Neural cell (in vitro differentiated cells): ENCODE data around the gene PGF. TPM values are rescaled to one million over a fixed set of nuclear protein-coding genes. Genes with fewer than 3 reads are reported as not detected.

ENCODE experiments used
- H2AFZ ChIP-seq: fragments of 200-600, 300-800 bp; sonication (generic), shearing (Covaris generic); 2 replicates; pipeline ENCODE4 v1.6.0; 2014; ENCODE audit warnings: low read depth, mild to moderate bottlenecking, antibody characterized with exemption, low read length, moderate library complexity
- H3F3A ChIP-seq: fragments of 200-600 bp; shearing (Covaris generic); 2 replicates; pipeline ENCODE4 v1.6.1; 2016; ENCODE audit warnings: mild to moderate bottlenecking, moderate library complexity, mixed read lengths, antibody characterized with exemption, low read length; ENCODE audit not compliant: insufficient read depth, poor library complexity, severe bottlenecking
- H3K27ac ChIP-seq: fragments of 200-600, 300-800 bp; sonication (generic), shearing (Covaris generic); 2 replicates; pipeline ENCODE4 v1.5.1; 2014; ENCODE audit warnings: mild to moderate bottlenecking, low read length, moderate library complexity
- H3K27me3 ChIP-seq: fragments of 300-800, 200-600 bp; sonication (generic), shearing (Covaris generic); 2 replicates; pipeline ENCODE4 v1.6.0; 2014; ENCODE audit warnings: mild to moderate bottlenecking, low read depth, low read length, moderate library complexity; ENCODE audit not compliant: insufficient read depth
- H3K36me3 ChIP-seq: fragments of 300-800, 200-600 bp; sonication (generic), shearing (Covaris generic); 2 replicates; pipeline ENCODE4 v1.5.1; 2014; ENCODE audit warnings: mild to moderate bottlenecking, antibody characterized with exemption, low read length, moderate library complexity; ENCODE audit not compliant: insufficient read depth
- H3K4me2 ChIP-seq: fragments of 300-800, 200-600 bp; sonication (generic), shearing (Covaris generic); 2 replicates; pipeline ENCODE4 v1.6.0; 2014; ENCODE audit warnings: mild to moderate bottlenecking, low read length
- H3K4me3 ChIP-seq: fragments of 300-800, 200-600 bp; sonication (generic), shearing (Covaris generic); 2 replicates; pipeline ENCODE4 v1.5.1; 2014; ENCODE audit warnings: mild to moderate bottlenecking, low read length, moderate library complexity
- H3K79me2 ChIP-seq: fragments of 200-600 bp; shearing (Covaris generic); replicated peaks from 2 replicates; pipeline ENCODE4 v1.6.0; 2014; ENCODE audit warnings: mild to moderate bottlenecking, low read length, moderate library complexity; ENCODE audit not compliant: insufficient read depth
- H3K9ac ChIP-seq: fragments of 300-800, 200-600 bp; sonication (generic), shearing (Covaris generic); 2 replicates; pipeline ENCODE4 v1.6.1; 2016; ENCODE audit warnings: mild to moderate bottlenecking, low read length, mixed read lengths
- H3K9me2 ChIP-seq: fragments of 200-600 bp; shearing (Covaris generic); 2 replicates; pipeline ENCODE4 v1.6.1; 2016; ENCODE audit warnings: mild to moderate bottlenecking, low read length, mixed read lengths; ENCODE audit not compliant: insufficient read depth
- H3K9me3 ChIP-seq: fragments of 200-600, 300-800 bp; sonication (generic), shearing (Covaris generic); 2 replicates; pipeline ENCODE4 v1.6.1; 2016; ENCODE audit warnings: mild to moderate bottlenecking, mixed run types, low read length, moderate library complexity, mixed read lengths
- H4K20me1 ChIP-seq: fragments of 200-600 bp; shearing (Covaris generic); 2 replicates; pipeline ENCODE4 v1.6.1; 2016; ENCODE audit warnings: mild to moderate bottlenecking, mixed run types; ENCODE audit not compliant: insufficient read depth
- CTCF ChIP-seq: fragments of 450-650 bp; IDR thresholded peaks from 2 replicates; pipeline ENCODE4 v1.5.1; 2014; ENCODE audit warnings: antibody characterized with exemption, mild to moderate bottlenecking, moderate library complexity; ENCODE audit not compliant: poor library complexity, severe bottlenecking
- EP300 ChIP-seq: fragments of 450-650 bp; conservative IDR thresholded peaks from 2 replicates; pipeline ENCODE4 v1.6.1; 2014; ENCODE audit warnings: antibody characterized with exemption, mild to moderate bottlenecking, moderate library complexity; ENCODE audit not compliant: poor library complexity, severe bottlenecking
- EZH2 ChIP-seq: fragments of 200-600, 300-800 bp; shearing (Covaris generic), sonication (generic); IDR thresholded peaks from 2 replicates; pipeline ENCODE4 v1.6.1; 2014; ENCODE audit warnings: antibody characterized with exemption, low read length, borderline replicate concordance, mild to moderate bottlenecking; ENCODE audit not compliant: insufficient read depth, poor library complexity, severe bottlenecking
- MXI1 ChIP-seq: fragments of 450-650 bp; conservative IDR thresholded peaks from 2 replicates; pipeline ENCODE4 v1.6.1; 2014; ENCODE audit warnings: antibody characterized with exemption, mild to moderate bottlenecking; ENCODE audit not compliant: poor library complexity, severe bottlenecking
- POLR2AphosphoS5 ChIP-seq: IDR thresholded peaks from 2 replicates; pipeline ENCODE4 v1.6.1; 2012
- RAD21 ChIP-seq: fragments of 450-650 bp; conservative IDR thresholded peaks from 2 replicates; pipeline ENCODE4 v1.6.1; 2014; ENCODE audit warnings: antibody characterized with exemption, mild to moderate bottlenecking, moderate library complexity
- REST ChIP-seq: IDR thresholded peaks from 2 replicates; pipeline ENCODE4 v1.6.1; 2012; ENCODE audit warnings: borderline replicate concordance
- SMC3 ChIP-seq: fragments of 450-650 bp; conservative IDR thresholded peaks from 2 replicates; pipeline ENCODE4 v1.6.1; 2014; ENCODE audit warnings: antibody characterized with exemption, mild to moderate bottlenecking, moderate library complexity; ENCODE audit not compliant: poor library complexity
- TAF1 ChIP-seq: IDR thresholded peaks from 2 replicates; pipeline ENCODE4 v1.6.1; 2012; ENCODE audit warnings: low read depth
- polyA plus RNA-seq: library from polyadenylated mRNA; depleted of rRNA; stranded (reverse); fragments of >200 nt; gene quantifications from 2 replicates; pipeline ENCODE4 v1.2.3, GENCODE V29; 2014

PGF gene
- polyA plus RNA-seq, 1 donor from 2014 or later: not detected

GRCh38 chr14:74952180-74952665 lies 3.2 kb downstream of the PGF start:
- H3K9ac ChIP-seq: no peak overlapping the region
- no peaks in the 10 kb centered on the region for H3K79me2 ChIP-seq
- H3K27me3 ChIP-seq: peaks cover 14% of the 10 kb centered on the region
- no peaks in the 10 kb centered on the region for H3K9me2 ChIP-seq
- no peaks in the 10 kb centered on the region for H3K9me3 ChIP-seq
- no peaks in the 10 kb centered on the region for H3K36me3 ChIP-seq
- H4K20me1 ChIP-seq: no peaks in the 10 kb centered on the region
- no peak overlapping the region for H3K27ac ChIP-seq
- no peak overlapping the region for H2AFZ ChIP-seq
- no peak overlapping the region for H3K4me3 ChIP-seq
- H3K4me2 ChIP-seq: no peak overlapping the region
- no peak for TF ChIP-seq REST
- TF ChIP-seq RAD21: no peak
- TF ChIP-seq EZH2: no peak
- no peak for TF ChIP-seq POLR2AphosphoS5
- TF ChIP-seq MXI1: no peak
- TF ChIP-seq CTCF: no peak
- TF ChIP-seq EP300: no peak
- no peak for TF ChIP-seq TAF1
- TF ChIP-seq SMC3: no peak
- no peaks in the 10 kb centered on the region for H3F3A ChIP-seq

- no peaks in the 10 kb centered on the region for H3K9me3 ChIP-seq
- no peak overlapping the region for H3K4me3 ChIP-seq
- H3K9me2 ChIP-seq: no peaks in the 10 kb centered on the region
- H2AFZ ChIP-seq: no peak overlapping the region
- H3K79me2 ChIP-seq: no peaks in the 10 kb centered on the region
- H3K9ac ChIP-seq: no peak overlapping the region
- H3F3A ChIP-seq: no peaks in the 10 kb centered on the region
- no peaks in the 10 kb centered on the region for H3K36me3 ChIP-seq
- TF ChIP-seq EP300 (no peak), EZH2 (no peak), CTCF (no peak), TAF1 (no peak), MXI1 (no peak), POLR2AphosphoS5 (no peak), SMC3 (no peak)
- H3K4me2 ChIP-seq: no peak overlapping the region
- H4K20me1 ChIP-seq: no peaks in the 10 kb centered on the region
- no peak overlapping the region for H3K27ac ChIP-seq
- peaks cover 14% of the 10 kb centered on the region for H3K27me3 ChIP-seq
Observed at GRCh38 chr14:74951443-74952179, 3.8 kb downstream of the PGF start.
